Frontal cortex (tissue), 4 donors: ENCODE data around the gene C1orf174. TPM values are rescaled to one million over a fixed set of nuclear protein-coding genes. Genes with fewer than 3 reads are reported as not detected.

Source experiments
- DNase-seq, 2 donors: peaks; one replicate each; pipeline ENCODE4 v3.0.0; 2012; ENCODE audit warnings: low spot score in 2 of 2
- FAIRE-seq: peaks from 2 replicates; lab custom pipeline; 2012; peaks lifted over from hg19 to GRCh38; lab: Jason Lieb, UNC
- total RNA-seq: library from RNA; depleted of rRNA; stranded (reverse); fragments of >200 nt; gene quantifications from one replicate; pipeline ENCODE4 v1.2.3, GENCODE V29; 2014
- donor health status: control.
- donor health status: control.
- donor health status: control.

Gene C1orf174
- total RNA-seq, 1 donor from 2014 or later: 23.6 TPM

GRCh38 chr1:3850857-3851256, 49.2 kb downstream of the C1orf174 start:
- no peak for FAIRE-seq

GRCh38 chr1:3847081-3847480, 53.0 kb downstream of the C1orf174 start:
- FAIRE-seq (no peak), DNase-seq (no peak)

More at GRCh38 chr1:3850857-3851256, 49.2 kb downstream of the C1orf174 start:
- no peak for DNase-seq

GRCh38 chr1:3846541-3846940, 53.5 kb downstream of the C1orf174 start:
- DNase-seq: no peak
- no peak for FAIRE-seq

GRCh38 chr1:3842912-3843311, 57.2 kb downstream of the C1orf174 start:
- no peak for DNase-seq
- FAIRE-seq: no peak

GRCh38 chr1:3841491-3841890, 58.6 kb downstream of the C1orf174 start:
- DNase-seq (no peak), FAIRE-seq (no peak)

Other genes starting within 250 kb of the C1orf174 start
- 0.41 TPM for gene TP73, start 247.8 kb downstream of the C1orf174 start, total RNA-seq
- gene CCDC27, start 147.8 kb downstream of the C1orf174 start, total RNA-seq: not detected
- not detected for gene SMIM1, start 127.5 kb downstream of the C1orf174 start, total RNA-seq
- 38.7 TPM for gene LRRC47, start 103.8 kb downstream of the C1orf174 start, total RNA-seq
- gene CEP104, start 43.1 kb downstream of the C1orf174 start, total RNA-seq: 21.6 TPM
- gene DFFB, start 42.8 kb downstream of the C1orf174 start, total RNA-seq: 11.0 TPM